ENCODE measurements around the gene ZNF256.
A peak's percentile ranks its signal among the peaks of the same experiment; 100 is the strongest.
"Not testable (repeated sequence)": the region's sequence is repeated elsewhere in the genome, so short reads cannot be mapped to it uniquely, and the experiment has no call there.

ZNF256 gene

GRCh38 chr19:57934820-57935665 is 12.5 kb downstream of the ZNF256 start, which contains the start of gene ZNF418:
TSS of gene ZNF418 (minus strand) at chr19:57935402. CDS start at chr19:57933822, 1,580 bp downstream.
- no peaks in the 10 kb centered on the region for H3K4me1 ChIP-seq (ENCODE audit: low read depth, poor library complexity, severe bottlenecking)
- H3K4me2 ChIP-seq: no peak within 1 kb of the TSS

GRCh38 chr19:57927587-57927986 is 19.9 kb downstream of the ZNF256 start:
- no peak overlapping the region for H3K9ac ChIP-seq
- TF ChIP-seq CTCF (conservative IDR thresholded peaks at IDR 0.05; ENCODE audit: low read depth, low read length): no peak
- H3K27me3 ChIP-seq (ENCODE audit: insufficient read depth, low read depth): no peaks in the 10 kb centered on the region; the same call in 1 of the 2 replicates

More at GRCh38 chr19:57934820-57935665, 12.5 kb downstream of the ZNF256 start, which contains the start of gene ZNF418:
- Histone ChIP-seq H3K79me2 (ENCODE audit: insufficient read depth, low read depth) (no peaks in the 10 kb centered on the region), H3K27me3 (ENCODE audit: insufficient read depth, low read depth) (peaks cover 5% of the 10 kb centered on the region; the same call in 1 of the 2 replicates), H2AFZ (ENCODE audit: low read depth) (no peak within 1 kb of the TSS), H3K9ac (no peak within 1 kb of the TSS), H4K20me1 (ENCODE audit: insufficient read depth) (no peaks in the 10 kb centered on the region), H3K27ac (no peak within 1 kb of the TSS), H3K4me3 (IDR thresholded peaks at IDR 0.05; ENCODE audit: insufficient read depth, low read depth, low read length) (no peak within 1 kb of the TSS), H3K36me3 (ENCODE audit: insufficient read depth) (no peaks in the 10 kb centered on the region)
- no peak for TF ChIP-seq CTCF (conservative IDR thresholded peaks at IDR 0.05; ENCODE audit: low read depth, low read length)

GRCh38 chr19:57916168-57916995 is 31.1 kb downstream of the ZNF256 start, which contains the start of gene ZNF417:
TSS of gene ZNF417 (minus strand) at chr19:57916592. CDS start at chr19:57916411, 181 bp downstream.
- Histone ChIP-seq H3K27ac (peak within 1 kb of the TSS; percentile 27; the same call in 1 of the 2 replicates), H2AFZ (ENCODE audit: low read depth) (peak within 1 kb of the TSS; percentile 86), H3K4me2 (peak within 1 kb of the TSS; percentile 79), H3K9ac (peak within 1 kb of the TSS; percentile 59)
- not testable (repeated sequence) for H3K4me3 ChIP-seq (IDR thresholded peaks at IDR 0.05; ENCODE audit: insufficient read depth, low read depth, low read length); H3K79me2 ChIP-seq (ENCODE audit: insufficient read depth, low read depth); H3K4me1 ChIP-seq (ENCODE audit: low read depth, poor library complexity, severe bottlenecking); H3K36me3 ChIP-seq (ENCODE audit: insufficient read depth); H3K27me3 ChIP-seq (ENCODE audit: insufficient read depth, low read depth); H4K20me1 ChIP-seq (ENCODE audit: insufficient read depth)

More at GRCh38 chr19:57927587-57927986, 19.9 kb downstream of the ZNF256 start:
- Histone ChIP-seq H3K4me2 (no peak overlapping the region), H4K20me1 (ENCODE audit: insufficient read depth) (no peaks in the 10 kb centered on the region), H3K79me2 (ENCODE audit: insufficient read depth, low read depth) (no peaks in the 10 kb centered on the region), H3K4me3 (IDR thresholded peaks at IDR 0.05; ENCODE audit: insufficient read depth, low read depth, low read length) (no peak overlapping the region), H3K36me3 (ENCODE audit: insufficient read depth) (no peaks in the 10 kb centered on the region), H3K27ac (no peak overlapping the region), H3K4me1 (ENCODE audit: low read depth, poor library complexity, severe bottlenecking) (no peaks in the 10 kb centered on the region), H2AFZ (ENCODE audit: low read depth) (no peak overlapping the region)

DNA sequence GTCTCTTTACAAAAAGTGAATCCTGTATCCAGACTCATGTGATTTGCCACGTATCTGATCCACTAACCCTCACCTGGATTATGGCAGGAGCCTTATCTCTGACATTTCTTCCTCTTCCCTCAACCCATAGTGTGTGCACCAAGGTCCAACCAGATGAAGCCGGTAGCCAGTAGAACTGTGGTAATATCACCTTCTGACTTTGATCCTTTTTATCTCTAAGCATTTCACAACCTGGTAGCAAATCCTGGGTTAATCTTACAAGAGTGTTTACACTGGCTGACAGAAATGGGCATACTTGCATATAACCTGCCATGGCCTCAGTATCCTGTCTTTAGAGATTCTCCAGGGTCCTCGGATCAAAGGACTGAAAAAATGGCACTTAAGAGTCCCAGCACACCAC is 33.0 kb downstream of the ZNF256 start:
- Histone ChIP-seq H4K20me1 (ENCODE audit: insufficient read depth) (no peaks in the 10 kb centered on the region), H3K27me3 (ENCODE audit: insufficient read depth, low read depth) (no peaks in the 10 kb centered on the region), H3K4me3 (IDR thresholded peaks at IDR 0.05; ENCODE audit: insufficient read depth, low read depth, low read length) (no peak overlapping the region), H3K27ac (no peak overlapping the region), H3K4me2 (no peak overlapping the region), H3K36me3 (ENCODE audit: insufficient read depth) (peaks cover 5% of the 10 kb centered on the region; the same call in 1 of the 2 replicates), H3K79me2 (ENCODE audit: insufficient read depth, low read depth) (no peaks in the 10 kb centered on the region; the same call in 1 of the 2 replicates), H2AFZ (ENCODE audit: low read depth) (no peak overlapping the region), H3K9ac (no peak overlapping the region), H3K4me1 (ENCODE audit: low read depth, poor library complexity, severe bottlenecking) (peaks cover 5% of the 10 kb centered on the region)
- TF ChIP-seq CTCF (conservative IDR thresholded peaks at IDR 0.05; ENCODE audit: low read depth, low read length): no peak

All from KMS-11 (cell line).